Peyer's patch (tissue), 4 donors: ENCODE data around the gene CACNB2. TPM values are rescaled to one million over a fixed set of nuclear protein-coding genes. Genes with fewer than 3 reads are reported as not detected.

Source experiments
- DNase-seq, 3 donors: peaks; one replicate each; pipeline ENCODE4 v3.0.0-alpha.2; 2017 to 2019
- H3K27ac ChIP-seq, 4 donors: fragments of 200-600 bp; sonication (generic); one replicate each; pipeline ENCODE4 v1.5.1; 2016 to 2019
- H3K27me3 ChIP-seq, 2 donors: fragments of 200-600 bp; sonication (generic); one replicate each; pipeline ENCODE4 v1.5.1; 2019
- H3K36me3 ChIP-seq, 3 donors: fragments of 200-600 bp; sonication (generic); one replicate each; pipeline ENCODE4 v1.5.1; 2016 to 2019
- H3K4me1 ChIP-seq, 4 donors: fragments of 200-600 bp; sonication (generic); one replicate each; pipeline ENCODE4 v1.5.1; 2016 to 2019
- H3K4me3 ChIP-seq, 4 donors: fragments of 200-600 bp; sonication (generic); 1 replicate in 3 of 4; 2 replicates in 1 of 4; pipeline ENCODE4 v1.5.1; 2016 to 2019; ENCODE audit warnings: mild to moderate bottlenecking in 1 of 4
- H3K9me3 ChIP-seq, 4 donors: fragments of 200-600 bp; sonication (generic); one replicate each; pipeline ENCODE4 v1.5.1; 2016 to 2019; ENCODE audit warnings: mild to moderate bottlenecking in 1 of 4
- POLR2A ChIP-seq, 2 donors: fragments of 450-650 bp; IDR thresholded peaks; one replicate each; pipeline ENCODE4 v1.5.1; 2017; ENCODE audit warnings: antibody characterized with exemption in 2 of 2, mild to moderate bottlenecking in 2 of 2, moderate library complexity in 2 of 2
- total RNA-seq, 4 donors: library from RNA; depleted of rRNA; stranded (reverse); fragments of >200 nt; gene quantifications; one replicate each; pipeline ENCODE4 v1.1.0, GENCODE V29; 2016
- TF ChIP-seq, protein P1 (sequence below), 6 experiments: fragments of 450-650 bp in 4 of 6; fragments of 200-600 bp in 2 of 6; sonication (generic) in 1 of 6; IDR thresholded peaks; one replicate each; pipeline ENCODE4 v1.5.1; 2017 to 2019; ENCODE audit warnings: antibody characterized with exemption in 6 of 6, mild to moderate bottlenecking in 3 of 6, moderate library complexity in 1 of 6

The CACNB2 gene
- total RNA-seq, 4 donors from 2014 or later, result 35.4 to 80.8 (median 48.2) TPM

- Histone ChIP-seq H3K36me3 (no peaks in the 10 kb centered on the region), H3K9me3 (no peaks in the 10 kb centered on the region), H3K4me3 (no peak overlapping the region), H3K27ac (no peak overlapping the region), H3K4me1 (no peaks in the 10 kb centered on the region), H3K27me3 (no peaks in the 10 kb centered on the region)
- no peak for DNase-seq
- TF ChIP-seq POLR2A (IDR thresholded peaks at IDR 0.05), result no peak
- TF ChIP-seq, protein P1, sequence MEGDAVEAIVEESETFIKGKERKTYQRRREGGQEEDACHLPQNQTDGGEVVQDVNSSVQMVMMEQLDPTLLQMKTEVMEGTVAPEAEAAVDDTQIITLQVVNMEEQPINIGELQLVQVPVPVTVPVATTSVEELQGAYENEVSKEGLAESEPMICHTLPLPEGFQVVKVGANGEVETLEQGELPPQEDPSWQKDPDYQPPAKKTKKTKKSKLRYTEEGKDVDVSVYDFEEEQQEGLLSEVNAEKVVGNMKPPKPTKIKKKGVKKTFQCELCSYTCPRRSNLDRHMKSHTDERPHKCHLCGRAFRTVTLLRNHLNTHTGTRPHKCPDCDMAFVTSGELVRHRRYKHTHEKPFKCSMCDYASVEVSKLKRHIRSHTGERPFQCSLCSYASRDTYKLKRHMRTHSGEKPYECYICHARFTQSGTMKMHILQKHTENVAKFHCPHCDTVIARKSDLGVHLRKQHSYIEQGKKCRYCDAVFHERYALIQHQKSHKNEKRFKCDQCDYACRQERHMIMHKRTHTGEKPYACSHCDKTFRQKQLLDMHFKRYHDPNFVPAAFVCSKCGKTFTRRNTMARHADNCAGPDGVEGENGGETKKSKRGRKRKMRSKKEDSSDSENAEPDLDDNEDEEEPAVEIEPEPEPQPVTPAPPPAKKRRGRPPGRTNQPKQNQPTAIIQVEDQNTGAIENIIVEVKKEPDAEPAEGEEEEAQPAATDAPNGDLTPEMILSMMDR (IDR thresholded peaks at IDR 0.05), result no peak
These were observed 69.0 kb downstream of the CACNB2 start for GRCh38 chr10:18209241-18209640.

DNA sequence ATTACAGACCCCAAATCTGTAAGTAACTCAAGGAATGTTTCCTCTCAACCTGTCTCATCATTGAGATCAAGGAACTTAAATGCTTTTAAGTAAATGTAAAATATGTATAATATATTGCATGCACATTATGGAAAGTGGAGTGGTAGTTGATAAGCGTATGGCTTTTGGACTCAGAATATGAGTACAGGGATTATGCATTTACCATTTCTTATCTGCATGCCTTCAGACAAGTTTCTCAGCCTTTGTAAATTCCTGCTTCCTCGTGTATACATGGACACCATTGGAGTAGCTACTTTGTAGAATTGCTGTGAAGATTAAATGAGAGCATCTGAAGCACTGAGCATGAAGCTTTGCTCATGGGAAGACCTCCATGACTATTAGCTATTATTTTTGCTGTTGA lies 70.5 kb downstream of the CACNB2 start:
- Histone ChIP-seq H3K27ac (no peak overlapping the region), H3K9me3 (no peaks in the 10 kb centered on the region), H3K27me3 (no peaks in the 10 kb centered on the region), H3K4me3 (no peak overlapping the region), H3K4me1 (no peaks in the 10 kb centered on the region), H3K36me3 (no peaks in the 10 kb centered on the region)
- no peak for DNase-seq
- TF ChIP-seq, protein P1 (IDR thresholded peaks at IDR 0.05), result no peak
- TF ChIP-seq POLR2A (IDR thresholded peaks at IDR 0.05), result no peak

DNA sequence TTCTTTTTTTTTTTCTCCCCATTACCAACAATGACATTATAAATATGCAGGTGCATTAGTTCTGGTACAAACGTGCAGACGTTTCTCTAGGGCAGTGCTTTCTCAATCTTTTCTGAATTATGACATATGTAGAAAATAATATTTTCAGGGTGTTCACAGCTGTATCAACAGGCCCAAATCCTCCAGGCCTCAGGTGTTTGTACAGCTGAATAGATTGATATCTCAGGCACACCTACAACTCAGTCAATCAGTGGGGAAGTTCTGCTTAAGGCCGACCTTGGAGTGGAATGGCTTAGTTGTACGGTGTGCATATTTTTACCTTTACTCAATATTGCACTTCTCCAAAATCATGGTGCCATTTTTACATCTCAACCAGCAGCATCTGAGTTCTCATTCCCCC lies 71.6 kb downstream of the CACNB2 start:
- no peaks in the 10 kb centered on the region for H3K9me3 ChIP-seq
- H3K27me3 ChIP-seq, result no peaks in the 10 kb centered on the region
- H3K4me3 ChIP-seq, result no peak overlapping the region
- no peaks in the 10 kb centered on the region for H3K36me3 ChIP-seq
- TF ChIP-seq, protein P1 (IDR thresholded peaks at IDR 0.05), result no peak
- no peak for TF ChIP-seq POLR2A (IDR thresholded peaks at IDR 0.05)
- no peak overlapping the region for H3K27ac ChIP-seq
- H3K4me1 ChIP-seq, result no peaks in the 10 kb centered on the region
- no peak for DNase-seq

- no peaks in the 10 kb centered on the region for H3K9me3 ChIP-seq
- no peaks in the 10 kb centered on the region for H3K27me3 ChIP-seq
- no peak overlapping the region for H3K4me3 ChIP-seq
- no peaks in the 10 kb centered on the region for H3K36me3 ChIP-seq
- no peaks in the 10 kb centered on the region for H3K4me1 ChIP-seq
- no peak overlapping the region for H3K27ac ChIP-seq
- DNase-seq, result no peak
- TF ChIP-seq, protein P1 (IDR thresholded peaks at IDR 0.05), result no peak
- no peak for TF ChIP-seq POLR2A (IDR thresholded peaks at IDR 0.05)
These were observed 73.0 kb downstream of the CACNB2 start for GRCh38 chr10:18213271-18213670.

DNA sequence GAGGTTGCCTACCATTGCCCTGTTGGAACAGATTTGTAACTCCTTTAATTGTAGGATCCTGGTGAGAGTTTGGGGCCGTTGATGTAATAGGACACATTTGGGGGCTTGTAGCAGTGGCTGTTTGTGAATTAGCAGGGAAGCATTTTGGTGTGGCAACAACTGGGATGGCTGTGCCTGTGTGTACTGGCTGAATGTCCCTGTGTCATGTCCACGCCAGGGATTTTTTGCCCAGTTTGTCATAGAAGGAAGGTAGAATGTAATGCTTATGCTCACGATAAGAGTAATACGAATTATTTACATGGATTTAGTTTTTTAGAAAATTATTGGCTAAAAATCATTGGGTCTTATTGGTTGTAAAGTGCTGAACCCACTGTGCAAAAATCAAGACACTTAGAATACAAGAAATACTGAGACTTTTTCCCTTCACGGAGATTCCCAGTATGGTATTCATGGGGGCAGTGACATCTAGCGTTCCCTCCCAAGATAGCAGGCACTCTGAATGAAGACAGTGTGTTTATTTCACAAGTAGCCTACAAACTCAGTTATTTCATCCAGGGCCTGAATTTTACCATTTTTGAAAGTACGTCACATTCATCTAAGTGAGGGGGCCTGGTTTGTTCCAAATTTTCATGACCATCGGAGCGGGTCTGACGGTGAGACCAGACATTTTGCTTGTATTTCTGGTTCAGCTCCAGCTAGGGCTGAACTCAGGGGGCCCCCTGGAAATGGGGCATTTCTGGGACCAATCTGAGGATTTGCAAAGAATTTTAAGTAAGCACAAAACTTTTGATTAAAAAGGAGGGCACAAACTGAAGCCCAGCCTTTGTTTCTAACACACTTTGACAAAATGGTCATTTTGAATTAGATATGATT lies 74.7 kb downstream of the CACNB2 start:
- no peaks in the 10 kb centered on the region for H3K27me3 ChIP-seq
- no peaks in the 10 kb centered on the region for H3K9me3 ChIP-seq
- H3K4me1 ChIP-seq, result no peaks in the 10 kb centered on the region
- DNase-seq, result peak in 1 of 3 donors; percentile 70
- H3K27ac ChIP-seq, result no peak overlapping the region
- TF ChIP-seq, protein P1 (IDR thresholded peaks at IDR 0.05), result peak in 5 of 6 experiments; percentile 21 to 87 (median 80)
- TF ChIP-seq POLR2A (IDR thresholded peaks at IDR 0.05), result no peak
- no peaks in the 10 kb centered on the region for H3K36me3 ChIP-seq
- H3K4me3 ChIP-seq, result no peak overlapping the region
